ENCODE data around the gene RANBP17.

- TF ChIP-seq CTCF (IDR thresholded peaks at IDR 0.05) (no peak), POLR2A (IDR thresholded peaks at IDR 0.05) (no peak)
Observed at GRCh38 chr5:171031977-171032376, 170.2 kb downstream of the RANBP17 start.

All from lower leg skin (tissue), 3 donors.